ENCODE results near the gene PLEKHG3.

The PLEKHG3 gene

GRCh38 chr14:64763801-64764621, 59.8 kb downstream of the PLEKHG3 start:
- no peak for TF ChIP-seq CTCF (conservative IDR thresholded peaks at IDR 0.05; ENCODE audit: control insufficient read depth, insufficient read depth, low read depth, low read length)
- DNase-seq (ENCODE audit: low read depth) = no peak
- H3K4me3 ChIP-seq (ENCODE audit: control insufficient read depth, low read depth, low read length) = no peak overlapping the region

- DNase-seq (ENCODE audit: low read depth) = peak; percentile 65
- TF ChIP-seq CTCF (conservative IDR thresholded peaks at IDR 0.05; ENCODE audit: control insufficient read depth, insufficient read depth, low read depth, low read length) = peak; percentile 87
- H3K4me3 ChIP-seq (ENCODE audit: control insufficient read depth, low read depth, low read length) = no peak overlapping the region
Measured at GRCh38 chr14:64764641-64765520, 60.7 kb downstream of the PLEKHG3 start.

- no peak for DNase-seq (ENCODE audit: low read depth)
- no peak for TF ChIP-seq CTCF (conservative IDR thresholded peaks at IDR 0.05; ENCODE audit: control insufficient read depth, insufficient read depth, low read depth, low read length)
- no peak overlapping the region for H3K4me3 ChIP-seq (ENCODE audit: control insufficient read depth, low read depth, low read length)
Measured at GRCh38 chr14:64765740-64766302, 61.6 kb downstream of the PLEKHG3 start.

GRCh38 chr14:64766430-64767151, 62.4 kb downstream of the PLEKHG3 start:
- no peak for TF ChIP-seq CTCF (conservative IDR thresholded peaks at IDR 0.05; ENCODE audit: control insufficient read depth, insufficient read depth, low read depth, low read length)
- no peak for DNase-seq (ENCODE audit: low read depth)
- no peak overlapping the region for H3K4me3 ChIP-seq (ENCODE audit: control insufficient read depth, low read depth, low read length)

- no peak overlapping the region for H3K4me3 ChIP-seq (ENCODE audit: control insufficient read depth, low read depth, low read length)
- no peak for TF ChIP-seq CTCF (conservative IDR thresholded peaks at IDR 0.05; ENCODE audit: control insufficient read depth, insufficient read depth, low read depth, low read length)
- DNase-seq (ENCODE audit: low read depth) = no peak
Measured at GRCh38 chr14:64767215-64767964, 63.2 kb downstream of the PLEKHG3 start.
